IMR-90 (cell line): ENCODE data around the gene TYSND1. TPM values are rescaled to one million over a fixed set of nuclear protein-coding genes. Genes with fewer than 3 reads are reported as not detected.
"Not testable (repeated sequence)": the region's sequence is repeated elsewhere in the genome, so short reads cannot be mapped to it uniquely, and the experiment has no call there.

Experiments used
- ATAC-seq: fragments of 200-7000 bp; cut with Tn5 transposase; 2 replicates; pipeline ENCODE4 v1.9.1; 2020; ENCODE audit warnings: low read depth, mild to moderate bottlenecking, moderate library complexity
- BruUV-seq: library from RNA; stranded (reverse); fragments of 400-500 nt; replicated peaks from 2 replicates; lab custom pipeline; 2021; lab: Mats Ljungman, UMichigan
- CTCF ChIA-PET: fragments of 300-600 bp; formaldehyde crosslinking; extraction: SDS; loops from one replicate; lab custom pipeline; 2021; ENCODE audit warnings: antibody characterized with exemption; lab: Yijun Ruan, JAX
- POLR2A ChIA-PET: fragments of 300-600 bp; sonication (Branson Sonifier 250); formaldehyde crosslinking; loops from one replicate; lab custom pipeline; 2022; ENCODE audit warnings: antibody characterized with exemption; ENCODE audit not compliant: unreplicated experiment; lab: Charles Lee
- DNase-seq: peaks from one replicate; pipeline ENCODE4 v3.0.0; 2013
- H2AFZ ChIP-seq: replicated peaks from 2 replicates; pipeline ENCODE3; 2013; ENCODE audit warnings: low read length, mild to moderate bottlenecking; ENCODE audit not compliant: poor library complexity
- H2AK5ac ChIP-seq: 2 replicates; pipeline ENCODE4 v1.6.1; 2013; ENCODE audit warnings: low read depth, low read length, inconsistent platforms
- H2AK9ac ChIP-seq: replicated peaks from 2 replicates; pipeline ENCODE3; 2013; ENCODE audit warnings: mild to moderate bottlenecking, low read depth, low read length, moderate library complexity; ENCODE audit not compliant: poor library complexity
- H2BK120ac ChIP-seq: 2 replicates; pipeline ENCODE4 v1.6.1; 2013; ENCODE audit warnings: low read depth, low read length, inconsistent platforms
- H2BK15ac ChIP-seq: 3 replicates; pipeline ENCODE4 v1.6.1; 2013; ENCODE audit warnings: low read depth, low read length, inconsistent platforms
- H2BK20ac ChIP-seq: 2 replicates; pipeline ENCODE4 v1.6.1; 2013; ENCODE audit warnings: low read depth, mild to moderate bottlenecking, inconsistent platforms, low read length, moderate library complexity
- H2BK5ac ChIP-seq: 2 replicates; pipeline ENCODE4 v1.6.1; 2013; ENCODE audit warnings: mild to moderate bottlenecking, low read depth, low read length, inconsistent platforms; ENCODE audit not compliant: poor library complexity, severe bottlenecking
- H3K14ac ChIP-seq: replicated peaks from 2 replicates; pipeline ENCODE4 v1.6.1; 2013; ENCODE audit warnings: low read depth, low read length, inconsistent platforms
- H3K18ac ChIP-seq: 2 replicates; pipeline ENCODE4 v1.6.1; 2013; ENCODE audit warnings: low read depth, low read length, control low read depth
- H3K23ac ChIP-seq: 2 replicates; pipeline ENCODE4 v1.6.1; 2013; ENCODE audit warnings: low read depth, low read length, inconsistent platforms
- H3K27ac ChIP-seq: 2 replicates; pipeline ENCODE4 v1.5.1; 2013; ENCODE audit warnings: mild to moderate bottlenecking, control low read depth, low read length; ENCODE audit not compliant: insufficient read depth
- H3K27me3 ChIP-seq: 2 replicates; pipeline ENCODE4 v1.6.1; 2013; ENCODE audit warnings: low read length; ENCODE audit not compliant: control insufficient read depth, insufficient read depth
- H3K36me3 ChIP-seq: 2 replicates; pipeline ENCODE4 v1.6.1; 2013; ENCODE audit warnings: low read length, mixed read lengths; ENCODE audit not compliant: control insufficient read depth, insufficient read depth
- H3K4ac ChIP-seq: 2 replicates; pipeline ENCODE4 v1.6.1; 2013; ENCODE audit warnings: low read depth, low read length, inconsistent platforms
- H3K4me1 ChIP-seq: 2 replicates; pipeline ENCODE4 v1.6.1; 2013; ENCODE audit warnings: low read length, mixed read lengths; ENCODE audit not compliant: control insufficient read depth, insufficient read depth
- H3K4me2 ChIP-seq: 2 replicates; pipeline ENCODE4 v1.6.1; 2013; ENCODE audit warnings: low read depth, mild to moderate bottlenecking, control low read depth, low read length, moderate library complexity
- H3K4me3 ChIP-seq: 2 replicates; pipeline ENCODE4 v1.5.1; 2013; ENCODE audit warnings: low read depth, mild to moderate bottlenecking, control low read depth, low read length, moderate library complexity; ENCODE audit not compliant: insufficient read depth
- H3K56ac ChIP-seq: 2 replicates; pipeline ENCODE4 v1.6.1; 2013; ENCODE audit warnings: low read length, inconsistent platforms; ENCODE audit not compliant: insufficient read depth; ENCODE audit errors: extremely low read depth
- H3K79me1 ChIP-seq, 2 experiments: 2 replicates each; pipeline ENCODE4 v1.6.1; 2013; ENCODE audit warnings: low read length in 2 of 2, inconsistent platforms in 1 of 2, low read depth in 1 of 2
- H3K9ac ChIP-seq: 2 replicates; pipeline ENCODE4 v1.6.1; 2013; ENCODE audit warnings: low read depth, low read length, control low read depth
- H3K9me1 ChIP-seq: 2 replicates; pipeline ENCODE4 v1.6.1; 2013; ENCODE audit warnings: low read length, inconsistent platforms; ENCODE audit not compliant: insufficient read depth
- H3K9me3 ChIP-seq: 2 replicates; pipeline ENCODE4 v1.6.1; 2013; ENCODE audit warnings: low read length; ENCODE audit not compliant: control insufficient read depth, insufficient read depth
- H4K20me1 ChIP-seq: 2 replicates; pipeline ENCODE4 v1.6.1; 2013; ENCODE audit warnings: low read length, inconsistent platforms; ENCODE audit not compliant: insufficient read depth
- H4K5ac ChIP-seq: 2 replicates; pipeline ENCODE4 v1.6.1; 2013; ENCODE audit warnings: mild to moderate bottlenecking, low read depth, low read length, control low read depth
- H4K8ac ChIP-seq, 2 experiments: 2 replicates each; pipeline ENCODE4 v1.6.1; 2013; ENCODE audit warnings: low read depth in 2 of 2, low read length in 2 of 2, control low read depth in 1 of 2, inconsistent platforms in 1 of 2
- H4K91ac ChIP-seq: 2 replicates; pipeline ENCODE4 v1.6.1; 2013; ENCODE audit warnings: low read depth, low read length, inconsistent platforms; ENCODE audit not compliant: insufficient read depth
- WGBS, 2 experiments: methylation state at CpG; one replicate each; pipeline versions ENCODE4 v1.1.5 to v1.1.7; 2013; ENCODE audit warnings: missing lambda C conversion rate in 2 of 2; ENCODE audit not compliant: insufficient read length in 1 of 2; ENCODE audit errors: extremely low coverage in 2 of 2; 5-methylcytosine and 5-hydroxymethylcytosine counted together
- dilution Hi-C: fragments of 300-500 bp; cut with HindIII; formaldehyde crosslinking; loops from one replicate; pipeline ENCODE4 v1.14.3; 2018; ENCODE audit warnings: low sequenced_read_pairs; ENCODE audit not compliant: unreplicated experiment
- in situ Hi-C: fragments of 300-500 bp; cut with MboI; formaldehyde crosslinking; loops from 3 replicates; pipeline ENCODE4 v1.14.3; 2019; ENCODE audit warnings: low sequenced_read_pairs, inconsistent platforms, mixed read lengths
- intact Hi-C: fragments of 100-400 bp; cut with micrococcal nuclease; formaldehyde crosslinking; loops from 2 replicates; pipeline ENCODE4 v1.10.0; 2022
- polyA plus RNA-seq, 3 experiments: library from polyadenylated mRNA; depleted of rRNA; stranded (reverse); fragments of >200 nt; gene quantifications; 2 replicates each; pipeline ENCODE4 v1.2.3, GENCODE V29; 2012; ENCODE audit warnings: low replicate concordance in 1 of 3
- total RNA-seq: library from RNA; depleted of rRNA; stranded (reverse); fragments of >200 nt; gene quantifications from 2 replicates; pipeline ENCODE4 v1.2.3, GENCODE V29; 2012

TYSND1 gene
- total and polyA plus RNA-seq, 2 of the 4 experiments (the other 2 are of a cell fraction) = 2.9 to 4.1 TPM

DNA sequence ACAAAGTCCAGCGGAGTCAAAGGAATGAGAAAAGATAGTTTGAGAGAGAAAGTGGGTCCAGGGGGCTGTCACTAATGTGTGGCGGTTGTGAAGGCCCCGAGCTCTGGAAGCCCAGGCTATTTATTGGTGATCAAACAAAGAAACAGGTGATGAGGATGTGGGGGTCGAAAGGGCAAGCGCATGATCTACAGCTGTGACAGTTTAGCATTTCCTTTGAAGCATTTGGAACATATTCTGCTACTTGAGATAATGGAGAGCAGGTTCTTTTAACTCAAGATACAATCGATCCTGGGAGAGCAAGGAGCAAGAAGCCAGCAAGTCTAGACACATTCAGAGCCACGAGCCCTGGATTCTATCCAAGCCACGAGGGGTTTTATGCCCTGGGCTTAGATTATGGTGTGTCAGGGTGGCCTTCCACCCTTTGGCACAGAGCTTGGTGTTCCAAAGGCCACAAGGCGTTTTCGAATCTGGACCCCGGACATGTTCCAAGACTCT is 45.4 kb downstream of the TYSND1 start:
- dilution Hi-C loops, BruUV-seq, H3K18ac ChIP-seq, H3K4me2 ChIP-seq, H3K4me1 ChIP-seq, H3K27ac ChIP-seq, H2BK5ac ChIP-seq, H3K4me3 ChIP-seq, H3K27me3 ChIP-seq, H4K5ac ChIP-seq, H4K8ac ChIP-seq, H4K91ac ChIP-seq, POLR2A ChIA-PET, H2AFZ ChIP-seq, intact Hi-C loops, H3K4ac ChIP-seq, in situ Hi-C loops, ATAC-seq, H2BK20ac ChIP-seq, H3K56ac ChIP-seq, CTCF ChIA-PET, H4K20me1 ChIP-seq, H3K79me1 ChIP-seq, H3K9ac ChIP-seq, H2AK5ac ChIP-seq, H2BK15ac ChIP-seq, H3K9me3 ChIP-seq, H2BK120ac ChIP-seq, H2AK9ac ChIP-seq, H3K14ac ChIP-seq, DNase-seq, H3K23ac ChIP-seq: not testable (repeated sequence)
- peaks cover 18% of the 10 kb centered on the region for H3K36me3 ChIP-seq
- H3K9me1 ChIP-seq = peaks cover 10% of the 10 kb centered on the region; the same call in 1 of the 2 replicates
- 100% methylated on average over 3 of the region's 11 CpGs; no CpG with 5 or more reads in 1 of the 2 experiments for WGBS, 2 experiments
